Lower leg skin (tissue), 4 donors: ENCODE results near the gene JSRP1. TPM values are rescaled to one million over a fixed set of nuclear protein-coding genes. Genes with fewer than 3 reads are reported as not detected.

Experiments
- DNase-seq, 2 donors: peaks; one replicate each; pipeline ENCODE4 v3.0.0-alpha.2; 2019; ENCODE audit warnings: low spot score in 2 of 2
- H3K4me3 ChIP-seq: fragments of 200-600 bp; sonication (generic); 2 replicates; pipeline ENCODE4 v1.5.1; 2017; ENCODE audit warnings: mild to moderate bottlenecking, low read depth; ENCODE audit not compliant: poor library complexity, severe bottlenecking
- POLR2A ChIP-seq, 2 donors: fragments of 450-650 bp; IDR thresholded peaks; one replicate each; pipeline ENCODE4 v1.6.1; 2016 to 2017; ENCODE audit warnings: antibody characterized with exemption in 2 of 2, mild to moderate bottlenecking in 1 of 2, moderate library complexity in 1 of 2
- WGBS, 2 donors: methylation state at CpG; one replicate each; pipeline ENCODE4 v1.1.5; 2018; 5-methylcytosine and 5-hydroxymethylcytosine counted together
- intact Hi-C: fragments of 100-400 bp; cut with DNase I; formaldehyde crosslinking; loops from one replicate; pipeline ENCODE4 v1.15.0; 2023; ENCODE audit warnings: low total_unique reads
- total RNA-seq, 4 donors: library from RNA; depleted of rRNA; stranded (reverse); fragments of >200 nt; gene quantifications; one replicate each; pipeline ENCODE4 v1.1.0, GENCODE V29; 2016
- TF ChIP-seq, protein P1 (sequence below), 3 donors: fragments of 450-650 bp; IDR thresholded peaks; one replicate each; pipeline ENCODE4 v1.5.1; 2016; ENCODE audit warnings: antibody characterized with exemption in 3 of 3, mild to moderate bottlenecking in 3 of 3, moderate library complexity in 2 of 3

JSRP1 gene
- total RNA-seq, 4 donors from 2014 or later = not detected

DNA sequence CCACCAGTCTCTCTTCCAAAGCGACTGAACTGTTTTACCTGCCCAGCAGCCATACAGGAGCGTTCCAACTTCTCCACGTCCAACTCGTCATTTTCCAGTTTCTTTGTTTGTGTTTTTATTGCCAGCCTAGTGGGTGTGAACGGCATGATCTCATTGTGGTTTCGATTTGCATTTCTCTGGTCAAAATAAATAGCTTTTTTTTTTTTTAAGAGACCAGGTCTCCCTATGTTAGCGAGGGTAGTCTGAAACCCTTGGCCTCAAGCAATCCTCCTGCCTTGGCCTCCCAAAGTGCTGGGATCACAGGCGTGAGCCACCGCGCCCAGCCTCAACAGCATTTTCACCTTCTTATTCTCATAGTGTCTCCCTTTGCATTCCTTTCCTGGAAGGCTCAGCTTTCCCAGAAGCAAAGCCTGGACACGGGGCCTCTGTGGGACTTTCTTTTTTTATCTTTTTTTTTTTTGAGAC is 4.2 kb upstream of the JSRP1 start:
- TF ChIP-seq POLR2A (IDR thresholded peaks at IDR 0.05) = no peak
- TF ChIP-seq, protein P1, sequence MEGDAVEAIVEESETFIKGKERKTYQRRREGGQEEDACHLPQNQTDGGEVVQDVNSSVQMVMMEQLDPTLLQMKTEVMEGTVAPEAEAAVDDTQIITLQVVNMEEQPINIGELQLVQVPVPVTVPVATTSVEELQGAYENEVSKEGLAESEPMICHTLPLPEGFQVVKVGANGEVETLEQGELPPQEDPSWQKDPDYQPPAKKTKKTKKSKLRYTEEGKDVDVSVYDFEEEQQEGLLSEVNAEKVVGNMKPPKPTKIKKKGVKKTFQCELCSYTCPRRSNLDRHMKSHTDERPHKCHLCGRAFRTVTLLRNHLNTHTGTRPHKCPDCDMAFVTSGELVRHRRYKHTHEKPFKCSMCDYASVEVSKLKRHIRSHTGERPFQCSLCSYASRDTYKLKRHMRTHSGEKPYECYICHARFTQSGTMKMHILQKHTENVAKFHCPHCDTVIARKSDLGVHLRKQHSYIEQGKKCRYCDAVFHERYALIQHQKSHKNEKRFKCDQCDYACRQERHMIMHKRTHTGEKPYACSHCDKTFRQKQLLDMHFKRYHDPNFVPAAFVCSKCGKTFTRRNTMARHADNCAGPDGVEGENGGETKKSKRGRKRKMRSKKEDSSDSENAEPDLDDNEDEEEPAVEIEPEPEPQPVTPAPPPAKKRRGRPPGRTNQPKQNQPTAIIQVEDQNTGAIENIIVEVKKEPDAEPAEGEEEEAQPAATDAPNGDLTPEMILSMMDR (IDR thresholded peaks at IDR 0.05) = no peak
- DNase-seq = no peak
- H3K4me3 ChIP-seq = no peak overlapping the region
- 35 to 40% methylated on average over 11 of the region's 11 CpGs for WGBS, 2 donors
- intact Hi-C loops = no loop called here

DNA sequence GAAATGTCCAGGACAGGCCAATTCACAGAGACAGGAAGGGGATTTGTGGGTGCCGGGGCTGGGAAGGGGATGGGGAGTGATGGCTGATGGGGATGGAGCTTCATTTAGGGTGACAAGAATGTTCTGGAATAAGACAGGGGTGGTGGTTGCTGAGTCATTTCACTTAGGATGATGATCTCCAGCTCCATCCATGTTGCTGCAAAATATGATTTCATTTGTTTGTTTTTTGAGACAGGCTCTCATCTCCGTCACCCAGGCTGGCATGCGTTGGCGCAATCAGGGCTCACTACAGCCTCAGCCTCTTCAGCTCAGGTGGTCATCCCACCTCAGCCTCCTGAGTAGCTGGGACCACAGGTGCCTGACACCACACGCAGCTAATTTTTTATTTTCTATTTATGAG is 3.1 kb upstream of the JSRP1 start:
- TF ChIP-seq, protein P1 (IDR thresholded peaks at IDR 0.05) = no peak
- no peak for TF ChIP-seq POLR2A (IDR thresholded peaks at IDR 0.05)
- intact Hi-C loops = no loop called here
- WGBS, 2 donors = 90 to 92% methylated on average over 5 of the region's 5 CpGs
- no peak for DNase-seq
- H3K4me3 ChIP-seq = no peak overlapping the region

DNA sequence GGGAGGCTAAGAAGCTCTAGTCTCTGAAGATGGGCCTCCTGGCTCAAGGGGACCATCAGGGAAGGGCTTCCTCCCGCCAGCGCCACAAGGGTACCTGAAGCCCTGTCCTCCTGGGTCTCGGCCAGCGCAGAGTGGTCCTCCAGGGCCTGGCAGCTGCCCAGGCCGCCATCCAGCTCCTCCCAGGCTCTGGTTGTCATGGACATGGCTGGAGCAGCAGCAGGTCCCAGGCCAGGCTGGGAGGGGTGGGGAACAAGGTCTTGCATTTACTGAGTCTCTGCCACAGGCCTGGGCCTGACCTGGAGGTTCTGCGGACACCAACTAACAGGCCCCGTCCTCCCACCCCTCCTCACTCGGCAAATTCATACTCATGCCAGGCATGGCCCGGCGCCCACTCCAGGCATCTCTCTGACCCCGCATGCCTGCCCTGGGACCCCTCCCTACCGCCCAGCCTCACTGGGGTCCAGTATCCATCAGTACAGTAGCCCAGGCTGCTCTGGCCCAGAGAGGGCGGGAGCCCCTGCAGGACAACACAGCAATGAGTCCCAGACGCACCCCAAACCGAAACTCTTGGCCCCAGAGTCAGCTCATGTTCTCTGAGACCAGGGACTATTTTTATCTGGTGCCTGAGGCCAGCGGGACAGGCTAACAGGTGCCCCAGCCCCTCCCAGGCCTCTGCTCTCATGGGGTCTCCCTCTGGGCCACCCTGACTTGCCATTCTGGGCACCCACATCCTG is 938 bp downstream of the JSRP1 start:
- DNase-seq = no peak
- 87 to 93% methylated on average over 16 of the region's 16 CpGs for WGBS, 2 donors
- no peak overlapping the region for H3K4me3 ChIP-seq
- intact Hi-C loops = no loop called here
- TF ChIP-seq POLR2A (IDR thresholded peaks at IDR 0.05) = no peak
- TF ChIP-seq, protein P1 (IDR thresholded peaks at IDR 0.05) = no peak

DNA sequence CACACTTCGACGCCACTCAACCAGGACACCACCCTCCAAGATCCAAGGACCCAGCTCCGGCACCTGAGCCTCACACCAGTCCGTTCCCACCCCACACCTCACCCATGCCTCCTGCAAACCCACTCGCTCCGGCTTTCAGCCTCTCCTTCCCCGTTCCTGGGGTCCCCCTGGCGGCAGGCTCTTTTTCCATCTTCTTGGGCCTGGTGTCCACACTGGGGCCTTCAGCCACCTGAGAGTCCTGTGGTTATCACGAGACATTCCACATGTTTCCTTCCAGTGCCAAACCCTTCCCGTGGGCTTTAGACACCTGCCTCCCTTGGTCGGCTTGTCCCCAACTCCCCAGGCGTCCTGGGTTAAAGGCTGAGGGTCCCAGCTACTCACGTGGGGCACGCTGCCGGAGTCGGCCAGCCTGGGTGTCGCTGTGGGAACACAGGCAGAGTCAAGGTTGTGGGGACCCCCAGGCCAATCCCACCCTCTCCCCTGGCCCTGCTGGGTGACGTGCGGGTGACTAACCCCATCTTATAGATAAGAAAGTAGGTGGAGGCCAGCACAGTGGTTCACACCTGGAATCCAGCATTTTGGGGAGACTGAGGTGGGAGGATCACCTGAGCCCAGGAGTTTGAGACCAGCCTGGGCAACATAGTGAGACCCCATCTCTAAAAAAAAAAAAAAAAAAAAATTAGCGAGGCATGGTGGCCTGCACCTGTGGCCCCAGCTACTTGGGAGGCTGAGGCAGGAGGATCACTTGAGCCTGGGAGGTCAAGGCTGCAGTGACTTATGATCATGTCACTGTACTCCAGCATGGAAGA is 1.9 kb downstream of the JSRP1 start:
- TF ChIP-seq, protein P1 (IDR thresholded peaks at IDR 0.05) = no peak
- intact Hi-C loops = no loop called here
- no peak overlapping the region for H3K4me3 ChIP-seq
- 83 to 84% methylated on average over 18 to 20 of the region's 20 CpGs for WGBS, 2 donors
- no peak for DNase-seq

DNA sequence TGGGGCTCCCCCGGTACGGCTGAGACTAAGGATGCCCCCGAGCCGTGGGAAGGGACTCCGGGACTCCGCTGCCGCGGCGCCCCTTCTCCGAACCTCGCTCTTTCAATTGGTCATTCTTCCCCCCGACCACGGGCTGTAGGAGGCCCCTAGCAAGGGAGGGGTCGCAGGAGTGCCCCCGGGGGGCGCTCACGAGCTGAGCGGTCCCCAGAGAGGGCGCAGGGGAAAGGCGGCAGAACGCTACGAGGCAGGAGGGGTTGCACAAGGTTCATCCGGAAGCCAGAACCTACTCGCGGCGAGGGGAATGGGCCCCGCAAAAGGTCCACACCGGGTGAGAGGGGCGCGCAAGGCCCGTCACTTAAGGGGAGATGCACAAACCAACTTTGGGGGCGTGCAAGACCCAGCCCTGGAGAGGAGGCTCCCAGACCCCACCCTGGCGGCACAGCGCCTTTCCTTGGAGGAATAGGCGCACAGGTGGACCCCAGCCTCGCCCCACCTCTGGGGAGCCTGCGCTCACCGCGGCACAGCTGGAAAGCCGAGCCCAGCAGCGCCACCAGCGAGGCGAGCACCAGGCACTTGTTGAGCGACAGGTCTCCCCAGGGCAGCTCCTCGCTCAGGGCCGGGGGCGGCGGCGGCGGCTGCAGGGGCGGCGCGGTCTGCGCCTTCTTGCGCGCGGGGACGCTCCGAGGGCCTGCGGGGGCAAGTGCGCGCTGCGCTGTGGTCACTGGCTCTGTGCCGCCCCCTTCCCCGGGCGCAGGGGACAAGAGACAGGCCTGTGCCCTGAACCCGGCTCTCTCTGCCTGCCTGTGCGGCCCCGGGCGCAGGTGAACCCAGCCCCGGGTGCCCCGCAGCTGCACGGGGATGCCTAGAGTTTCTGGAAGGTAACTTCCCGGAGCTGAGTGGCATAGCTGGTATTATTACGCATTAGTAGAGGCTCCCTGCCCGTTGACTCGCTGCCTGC is 2.8 kb downstream of the JSRP1 start:
- TF ChIP-seq POLR2A (IDR thresholded peaks at IDR 0.05) = no peak
- TF ChIP-seq, protein P1 (IDR thresholded peaks at IDR 0.05) = no peak
- WGBS, 2 donors = 11 to 15% methylated on average over 47 to 55 of the region's 77 CpGs
- no peak overlapping the region for H3K4me3 ChIP-seq
- intact Hi-C loops = no loop called here
- DNase-seq = no peak
